NT2/D1 (cell line): ENCODE measurements around the gene PEAK3.

Experiments used
- DNase-seq: peaks from one replicate; pipeline ENCODE4 v3.0.0-alpha.2; 2011; ENCODE audit warnings: low read depth, low spot score
- H3K27me3 ChIP-seq: 2 replicates; pipeline ENCODE4 v1.6.0; 2011; ENCODE audit warnings: mild to moderate bottlenecking; ENCODE audit not compliant: insufficient read length, insufficient read depth
- H3K36me3 ChIP-seq: 2 replicates; pipeline ENCODE4 v1.6.1; 2011; ENCODE audit warnings: mild to moderate bottlenecking, low read length, mixed read lengths; ENCODE audit not compliant: insufficient read depth, insufficient read length
- H3K4me1 ChIP-seq: 2 replicates; pipeline ENCODE4 v1.5.1; 2011; ENCODE audit not compliant: insufficient read depth, insufficient read length
- H3K4me3 ChIP-seq: 2 replicates; pipeline ENCODE4 v1.5.1; 2011; ENCODE audit warnings: low read depth; ENCODE audit not compliant: insufficient read length
- H3K9ac ChIP-seq: 2 replicates; pipeline ENCODE4 v1.6.0; 2011; ENCODE audit warnings: low read depth; ENCODE audit not compliant: insufficient read length
- H3K9me3 ChIP-seq: 2 replicates; pipeline ENCODE4 v1.5.1; 2011; ENCODE audit warnings: mild to moderate bottlenecking, low read length; ENCODE audit not compliant: insufficient read depth
- SUZ12 ChIP-seq: IDR thresholded peaks from 2 replicates; pipeline ENCODE4 v1.6.1; 2011; ENCODE audit not compliant: insufficient read length, insufficient read depth; ENCODE audit errors: extremely low read depth
- YY1 ChIP-seq: IDR thresholded peaks from 2 replicates; pipeline ENCODE4 v1.6.1; 2011; ENCODE audit not compliant: insufficient read length, insufficient read depth
- ZNF274 ChIP-seq: IDR thresholded peaks from 2 replicates; pipeline ENCODE4 v1.6.1; 2011; ENCODE audit warnings: mild to moderate bottlenecking, low read depth, low read length

The PEAK3 gene

GRCh38 chr19:2315121-2315817 is 33.3 kb upstream of the PEAK3 start:
- Histone ChIP-seq H3K4me3 (no peak overlapping the region), H3K4me1 (peaks cover 13% of the 10 kb centered on the region), H3K9ac (no peak overlapping the region), H3K36me3 (no peaks in the 10 kb centered on the region), H3K27me3 (no peaks in the 10 kb centered on the region), H3K9me3 (peaks cover 17% of the 10 kb centered on the region)
- no peak for TF ChIP-seq SUZ12
- no peak for TF ChIP-seq ZNF274
- no peak for TF ChIP-seq YY1
- no peak for DNase-seq

GRCh38 chr19:2312820-2313501 is 31.0 kb upstream of the PEAK3 start:
- H3K4me3 ChIP-seq = no peak overlapping the region
- no peak for TF ChIP-seq YY1
- no peak for TF ChIP-seq ZNF274
- no peak for TF ChIP-seq SUZ12
- DNase-seq = no peak
- H3K9ac ChIP-seq = no peak overlapping the region
- H3K9me3 ChIP-seq = peaks cover 17% of the 10 kb centered on the region
- peaks cover 15% of the 10 kb centered on the region for H3K4me1 ChIP-seq
- no peaks in the 10 kb centered on the region for H3K36me3 ChIP-seq
- peaks cover 6% of the 10 kb centered on the region for H3K27me3 ChIP-seq

- Histone ChIP-seq H3K9me3 (peaks cover 17% of the 10 kb centered on the region), H3K27me3 (peaks cover 18% of the 10 kb centered on the region), H3K4me3 (no peak overlapping the region), H3K36me3 (no peaks in the 10 kb centered on the region), H3K9ac (no peak overlapping the region), H3K4me1 (peaks cover 14% of the 10 kb centered on the region)
- TF ChIP-seq YY1 (no peak), ZNF274 (no peak), SUZ12 (no peak)
- no peak for DNase-seq
Measured at GRCh38 chr19:2311093-2311492, 29.1 kb upstream of the PEAK3 start.

- no peaks in the 10 kb centered on the region for H3K36me3 ChIP-seq
- H3K27me3 ChIP-seq = peaks cover 18% of the 10 kb centered on the region
- TF ChIP-seq YY1 (no peak), ZNF274 (no peak), SUZ12 (no peak)
- H3K9ac ChIP-seq = peak overlapping the region; percentile 16
- no peak overlapping the region for H3K4me3 ChIP-seq
- no peak for DNase-seq
- H3K4me1 ChIP-seq = peaks cover 22% of the 10 kb centered on the region
- H3K9me3 ChIP-seq = peaks cover 9% of the 10 kb centered on the region
Measured at GRCh38 chr19:2309734-2310362, 27.9 kb upstream of the PEAK3 start.

GRCh38 chr19:2308114-2308556 is 26.2 kb upstream of the PEAK3 start, which contains the start of gene LINGO3:
TSS of gene LINGO3 (minus strand) at chr19:2308154. CDS start at chr19:2291776, 16,378 bp downstream.
- Histone ChIP-seq H3K36me3 (no peaks in the 10 kb centered on the region), H3K9ac (peak within 1 kb of the TSS; percentile 61), H3K9me3 (no peaks in the 10 kb centered on the region), H3K4me1 (peaks cover 22% of the 10 kb centered on the region), H3K4me3 (peak within 1 kb of the TSS; percentile 34), H3K27me3 (peaks cover 23% of the 10 kb centered on the region)
- TF ChIP-seq ZNF274 (no peak), YY1 (no peak), SUZ12 (no peak)
- no peak for DNase-seq

- DNase-seq = no peak
- no peak for TF ChIP-seq ZNF274
- no peak for TF ChIP-seq YY1
- no peak for TF ChIP-seq SUZ12
- Histone ChIP-seq H3K9ac (no peak overlapping the region), H3K4me1 (peaks cover 26% of the 10 kb centered on the region), H3K27me3 (peaks cover 23% of the 10 kb centered on the region), H3K4me3 (peak overlapping the region; percentile 8), H3K36me3 (no peaks in the 10 kb centered on the region), H3K9me3 (no peaks in the 10 kb centered on the region)
Measured at GRCh38 chr19:2307518-2308012, 25.6 kb upstream of the PEAK3 start.
